GM23338 (cell line): ENCODE measurements around the gene SBK3.

Experiments
- CTCF ChIP-seq, 2 experiments: fragments of 200-600 bp in 1 of 2; sonication (generic) in 1 of 2; conservative IDR thresholded peaks; 2 replicates each; pipeline versions ENCODE4 v1.5.1 to v1.6.1; 2016 to 2017; ENCODE audit warnings: antibody characterized with exemption in 2 of 2, low read depth in 2 of 2, mild to moderate bottlenecking in 2 of 2, moderate library complexity in 1 of 2
- EZH2 ChIP-seq: fragments of 200-600 bp; sonication (generic); IDR thresholded peaks from one replicate; pipeline ENCODE4 v1.8.0; 2017; ENCODE audit warnings: antibody characterized with exemption, mild to moderate bottlenecking, low read depth; ENCODE audit not compliant: unreplicated experiment
- STAT1 ChIP-seq: IDR thresholded peaks from one replicate; pipeline ENCODE4 v1.6.1; 2016; ENCODE audit warnings: antibody characterized with exemption; ENCODE audit not compliant: unreplicated experiment
- ZNF114 ChIP-seq: fragments of 250-450 bp; sonication (Bioruptor Pico); IDR thresholded peaks from 2 replicates; pipeline ENCODE4 v1.5.0; 2020; ENCODE audit warnings: mild to moderate bottlenecking, moderate library complexity

GRCh38 chr19:55503502-55504251 is 41.7 kb downstream of the SBK3 start:
- TF ChIP-seq EZH2 (no peak), CTCF (conservative IDR thresholded peaks at IDR 0.05; ENCODE audit: low read depth in 2 of 2) (peak; percentile 89 to 99), STAT1 (no peak), ZNF114 (no peak)
